M059J (cell line): Measurements from ENCODE around the gene ADGRG4. TPM values are rescaled to one million over a fixed set of nuclear protein-coding genes. Genes with fewer than 3 reads are reported as not detected.

Experiments
- total RNA-seq: library from RNA; depleted of rRNA; stranded (reverse); fragments of >200 nt; shearing (Covaris generic); gene quantifications from 2 replicates; pipeline ENCODE4 v1.2.3, GENCODE V29; 2014; rRNA removed

Gene ADGRG4
- total RNA-seq, 1 experiment from 2014 or later, result 0.02 TPM

Other genes starting within 250 kb of the ADGRG4 start
- 828 and 1,058 TPM in 2 replicates for gene FHL1, start 153.4 kb upstream of the ADGRG4 start, total RNA-seq
- 28.1 and 38.8 TPM in 2 replicates for gene MAP7D3, start 49.6 kb upstream of the ADGRG4 start, total RNA-seq
- gene BRS3, start 187.0 kb downstream of the ADGRG4 start, total RNA-seq, result not detected in 2 replicates
- gene HTATSF1, start 196.6 kb downstream of the ADGRG4 start, total RNA-seq, result 112 and 120 TPM in 2 replicates
- not detected in 2 replicates for gene VGLL1, start 231.3 kb downstream of the ADGRG4 start, total RNA-seq